Breast epithelium (tissue), 3 donors: ENCODE measurements around the gene ITPR2.

Source experiments
- CTCF ChIP-seq, 3 donors: fragments of 450-650 bp; IDR thresholded peaks; one replicate each; pipeline ENCODE4 v1.5.1; 2016 to 2017; ENCODE audit warnings: antibody characterized with exemption in 3 of 3, mild to moderate bottlenecking in 3 of 3, moderate library complexity in 3 of 3
- POLR2A ChIP-seq: fragments of 450-650 bp; IDR thresholded peaks from one replicate; pipeline ENCODE4 v1.6.1; 2016; ENCODE audit warnings: antibody characterized with exemption, mild to moderate bottlenecking, moderate library complexity

GRCh38 chr12:26843311-26843710 lies 10.3 kb upstream of the ITPR2 start:
- TF ChIP-seq CTCF (IDR thresholded peaks at IDR 0.05) (no peak), POLR2A (no peak)
